Spleen (tissue), 11 donors: ENCODE results near the gene TBL1X. TPM values are rescaled to one million over a fixed set of nuclear protein-coding genes. Genes with fewer than 3 reads are reported as not detected.

ENCODE experiments used
- DNase-seq: peaks from one replicate; pipeline ENCODE4 v3.0.0-alpha.2; 2020
- H3K27ac ChIP-seq, 8 donors: fragments of 200-600 bp; sonication (generic) in 7 of 8; 1 replicate in 4 of 8; 2 replicates in 4 of 8; pipeline versions ENCODE4 v1.5.0 to v1.8.0; 2016 to 2021; ENCODE audit warnings: inconsistent platforms in 4 of 8, mild to moderate bottlenecking in 4 of 8, moderate library complexity in 1 of 8
- H3K27me3 ChIP-seq, 7 donors: fragments of 200-600 bp; sonication (generic) in 6 of 7; replicated peaks in 1 of 7; 1 replicate in 4 of 7; 2 replicates in 3 of 7; pipeline versions ENCODE4 v1.5.0 to v1.8.0; 2016 to 2021; ENCODE audit warnings: inconsistent platforms in 3 of 7, mild to moderate bottlenecking in 1 of 7
- H3K36me3 ChIP-seq, 6 donors: fragments of 200-600 bp; sonication (generic) in 5 of 6; 1 replicate in 4 of 6; 2 replicates in 2 of 6; pipeline versions ENCODE4 v1.5.0 to v1.8.0; 2016 to 2021; ENCODE audit warnings: inconsistent platforms in 2 of 6
- H3K4me1 ChIP-seq, 6 donors: fragments of 200-600 bp; sonication (generic) in 5 of 6; 1 replicate in 3 of 6; 2 replicates in 3 of 6; pipeline versions ENCODE4 v1.5.0 to v1.8.0; 2016 to 2021; ENCODE audit warnings: inconsistent platforms in 3 of 6
- H3K4me3 ChIP-seq, 8 donors: fragments of 200-600 bp; sonication (generic) in 7 of 8; 1 replicate in 4 of 8; 2 replicates in 4 of 8; pipeline versions ENCODE4 v1.5.0 to v1.8.0; 2016 to 2021; ENCODE audit warnings: inconsistent platforms in 4 of 8, mild to moderate bottlenecking in 4 of 8, moderate library complexity in 2 of 8
- H3K9me3 ChIP-seq, 8 donors: fragments of 200-600 bp; sonication (generic) in 7 of 8; 1 replicate in 4 of 8; 2 replicates in 4 of 8; pipeline versions ENCODE4 v1.5.0 to v1.8.0; 2016 to 2021; ENCODE audit warnings: inconsistent platforms in 4 of 8
- CTCF ChIP-seq, 11 experiments: fragments of 200-600 bp in 7 of 11; fragments of 450-650 bp in 4 of 11; sonication (generic) in 4 of 11; IDR thresholded peaks in 8 of 11; conservative IDR thresholded peaks in 3 of 11; 1 replicate in 7 of 11; 2 replicates in 4 of 11; pipeline versions ENCODE4 v1.4.0 to v1.8.0; 2016 to 2021; ENCODE audit warnings: antibody characterized with exemption in 11 of 11, inconsistent platforms in 4 of 11, mild to moderate bottlenecking in 1 of 11
- POLR2A ChIP-seq, 3 donors: fragments of 450-650 bp; IDR thresholded peaks; one replicate each; pipeline ENCODE4 v1.5.1; 2017; ENCODE audit warnings: antibody characterized with exemption in 3 of 3, mild to moderate bottlenecking in 1 of 3
- POLR2AphosphoS5 ChIP-seq, 3 donors: sonication (generic); formaldehyde crosslinking; IDR thresholded peaks; one replicate each; pipeline ENCODE4 v1.5.1; 2017; ENCODE audit warnings: antibody characterized with exemption in 3 of 3
- WGBS, 5 donors: extraction: QIAGEN DNeasy Blood & Tissue Kit in 3 of 5; methylation state at CpG; one replicate each; pipeline versions ENCODE4 v1.1.5 to v1.1.7; 2013 to 2018; 5-methylcytosine and 5-hydroxymethylcytosine counted together
- intact Hi-C: fragments of 100-400 bp; cut with DNase I; formaldehyde crosslinking; loops from one replicate; pipeline ENCODE4 v1.15.0; 2023; ENCODE audit warnings: low total_unique reads
- polyA plus RNA-seq, 3 donors: library from polyadenylated mRNA; stranded (reverse); fragments of 200-250 nt; gene quantifications; one replicate each; pipeline ENCODE4 v1.2.1, GENCODE V29; 2013
- total RNA-seq, 7 donors: library from RNA; depleted of rRNA in 3 of 7; stranded (reverse); fragments of >200 nt in 3 of 7; fragmentation: NEBNext Ultra II Directional in 4 of 7; extraction: Animal tissue kit (Norgen Biotek cat#: 25700) in 4 of 7; gene quantifications; one replicate each; pipeline versions ENCODE4 v1.1.0 to v1.2.1, GENCODE V29; 2016 to 2021
- donor health status: healthy with polysubstance abuse.
- donor health status: DM: no; HTN: no; CAD: no; lungs with moderate emphysema.
- donor health status: DM: no; HTN: no; CAD: no.
- donor health status: Bipolar disorder and iron deficiency.
- donor health status: healthy.
- donor health status: DM: no; HTN: no; CAD: no.
- donor health status: DM: yes; HTN: yes; CAD: no.

The TBL1X gene
- total and polyA plus RNA-seq, 10 donors: 3.0 to 37.2 (median 21.4) TPM

- intact Hi-C loops: no loop called here
- Histone ChIP-seq H3K4me1 (peaks cover 0 to 8% (median 0%) of the 10 kb centered on the region in 6 donors), H3K4me3 (no peak overlapping the region), H3K36me3 (no peaks in the 10 kb centered on the region), H3K27ac (no peak overlapping the region), H3K9me3 (no peaks in the 10 kb centered on the region), H3K27me3 (no peaks in the 10 kb centered on the region)
- WGBS, 5 donors: 86 to 94% (median 93%) methylated on average over 7 of the region's 7 CpGs
- no peak for DNase-seq
- TF ChIP-seq POLR2AphosphoS5 (IDR thresholded peaks at IDR 0.05) (no peak), POLR2A (IDR thresholded peaks at IDR 0.05) (no peak), CTCF (IDR thresholded peaks at IDR 0.05 in 8 of 11, conservative IDR thresholded peaks at IDR 0.05 in 3 of 11) (no peak)
Measured at GRCh38 chrX:9606971-9607370, 142.1 kb downstream of the TBL1X start.

- 79 to 93% (median 86%) methylated on average over 7 of the region's 7 CpGs for WGBS, 5 donors
- Histone ChIP-seq H3K4me1 (peaks cover 0 to 8% (median 0%) of the 10 kb centered on the region in 6 donors), H3K27me3 (no peaks in the 10 kb centered on the region), H3K9me3 (no peaks in the 10 kb centered on the region), H3K27ac (no peak overlapping the region), H3K36me3 (no peaks in the 10 kb centered on the region), H3K4me3 (no peak overlapping the region)
- DNase-seq: no peak
- intact Hi-C loops: no loop called here
- TF ChIP-seq POLR2A (IDR thresholded peaks at IDR 0.05) (no peak), POLR2AphosphoS5 (IDR thresholded peaks at IDR 0.05) (no peak), CTCF (IDR thresholded peaks at IDR 0.05 in 8 of 11, conservative IDR thresholded peaks at IDR 0.05 in 3 of 11) (no peak)
Measured at GRCh38 chrX:9609499-9609898, 144.6 kb downstream of the TBL1X start.

GRCh38 chrX:9609987-9610386, 145.1 kb downstream of the TBL1X start:
- Histone ChIP-seq H3K36me3 (no peaks in the 10 kb centered on the region), H3K4me1 (peaks cover 0 to 8% (median 0%) of the 10 kb centered on the region in 6 donors), H3K9me3 (no peaks in the 10 kb centered on the region), H3K27ac (no peak overlapping the region), H3K4me3 (no peak overlapping the region), H3K27me3 (no peaks in the 10 kb centered on the region)
- no peak for DNase-seq
- intact Hi-C loops: no loop called here
- WGBS, 5 donors: 73 to 98% (median 90%) methylated on average over 3 of the region's 3 CpGs
- TF ChIP-seq POLR2AphosphoS5 (IDR thresholded peaks at IDR 0.05): no peak
- TF ChIP-seq CTCF (IDR thresholded peaks at IDR 0.05 in 8 of 11, conservative IDR thresholded peaks at IDR 0.05 in 3 of 11): no peak
- TF ChIP-seq POLR2A (IDR thresholded peaks at IDR 0.05): no peak

GRCh38 chrX:9610771-9611392, 146.0 kb downstream of the TBL1X start:
- no peak for TF ChIP-seq POLR2AphosphoS5 (IDR thresholded peaks at IDR 0.05)
- no peak for TF ChIP-seq POLR2A (IDR thresholded peaks at IDR 0.05)
- TF ChIP-seq CTCF (IDR thresholded peaks at IDR 0.05 in 8 of 11, conservative IDR thresholded peaks at IDR 0.05 in 3 of 11): no peak
- Histone ChIP-seq H3K4me1 (peaks cover 0 to 8% (median 0%) of the 10 kb centered on the region in 6 donors), H3K36me3 (no peaks in the 10 kb centered on the region), H3K9me3 (no peaks in the 10 kb centered on the region), H3K27ac (no peak overlapping the region), H3K4me3 (no peak overlapping the region), H3K27me3 (no peaks in the 10 kb centered on the region)
- WGBS, 5 donors: 56 to 65% (median 62%) methylated on average over 5 of the region's 5 CpGs
- DNase-seq: no peak
- intact Hi-C loops: no loop called here
